GM12801 (cell line): ENCODE results near the gene TXNRD1.

Source experiments
- TF ChIP-seq, protein P1 (sequence below): IDR thresholded peaks from one replicate; pipeline ENCODE4 v1.5.1; 2011; ENCODE audit warnings: control low read depth; ENCODE audit not compliant: insufficient read length; ENCODE audit errors: extremely low read depth

The TXNRD1 gene

DNA sequence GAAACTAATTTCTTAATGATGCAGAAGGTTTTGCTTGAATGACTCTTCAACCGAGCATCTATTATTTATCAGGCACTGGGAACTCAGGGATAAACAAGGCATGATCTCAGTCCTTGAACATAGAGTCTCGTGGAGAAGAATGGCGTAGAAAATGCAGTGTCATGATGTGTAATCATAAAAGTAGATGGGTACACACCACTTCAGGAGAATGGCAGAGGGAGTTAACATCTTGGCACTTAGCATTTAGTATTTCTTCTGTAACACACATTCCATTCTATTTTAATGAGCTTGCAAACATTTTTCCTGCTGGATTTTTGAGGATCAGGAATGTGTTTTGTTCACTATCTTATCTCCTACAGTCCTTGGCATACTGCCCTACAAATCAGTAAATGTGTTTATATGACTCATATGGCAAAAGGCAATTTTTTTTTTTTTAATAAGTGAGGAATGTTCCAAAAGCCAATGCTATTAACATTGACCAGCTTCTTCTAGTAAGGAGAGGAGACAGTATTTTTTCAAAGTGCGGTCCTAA lies 3.8 kb downstream of the TXNRD1 start:
- TF ChIP-seq, protein P1, sequence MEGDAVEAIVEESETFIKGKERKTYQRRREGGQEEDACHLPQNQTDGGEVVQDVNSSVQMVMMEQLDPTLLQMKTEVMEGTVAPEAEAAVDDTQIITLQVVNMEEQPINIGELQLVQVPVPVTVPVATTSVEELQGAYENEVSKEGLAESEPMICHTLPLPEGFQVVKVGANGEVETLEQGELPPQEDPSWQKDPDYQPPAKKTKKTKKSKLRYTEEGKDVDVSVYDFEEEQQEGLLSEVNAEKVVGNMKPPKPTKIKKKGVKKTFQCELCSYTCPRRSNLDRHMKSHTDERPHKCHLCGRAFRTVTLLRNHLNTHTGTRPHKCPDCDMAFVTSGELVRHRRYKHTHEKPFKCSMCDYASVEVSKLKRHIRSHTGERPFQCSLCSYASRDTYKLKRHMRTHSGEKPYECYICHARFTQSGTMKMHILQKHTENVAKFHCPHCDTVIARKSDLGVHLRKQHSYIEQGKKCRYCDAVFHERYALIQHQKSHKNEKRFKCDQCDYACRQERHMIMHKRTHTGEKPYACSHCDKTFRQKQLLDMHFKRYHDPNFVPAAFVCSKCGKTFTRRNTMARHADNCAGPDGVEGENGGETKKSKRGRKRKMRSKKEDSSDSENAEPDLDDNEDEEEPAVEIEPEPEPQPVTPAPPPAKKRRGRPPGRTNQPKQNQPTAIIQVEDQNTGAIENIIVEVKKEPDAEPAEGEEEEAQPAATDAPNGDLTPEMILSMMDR = no peak

DNA sequence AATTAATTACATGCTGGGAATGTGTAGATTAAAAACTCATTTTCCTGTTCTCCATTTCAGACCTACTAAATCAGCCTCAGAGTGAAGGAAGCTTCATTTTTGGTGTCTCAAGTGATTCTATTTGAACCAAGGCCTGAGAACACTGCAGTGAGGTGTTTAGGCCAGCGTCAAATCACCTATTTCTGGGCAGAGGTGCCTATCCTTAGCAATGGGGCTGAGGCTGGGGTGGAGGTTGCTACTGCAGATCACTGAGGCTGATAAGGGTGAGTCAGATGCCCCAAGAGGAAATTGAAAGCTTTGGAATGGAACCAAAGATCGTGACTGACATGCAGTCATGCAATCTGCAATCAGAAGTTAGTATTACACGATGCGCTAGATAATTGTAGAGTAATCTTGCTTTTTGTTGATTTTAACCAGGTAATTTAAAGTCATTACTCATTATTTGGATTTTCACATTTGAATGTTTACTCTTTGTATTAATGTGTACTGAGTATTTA lies 4.4 kb downstream of the TXNRD1 start:
- TF ChIP-seq, protein P1 = no peak

DNA sequence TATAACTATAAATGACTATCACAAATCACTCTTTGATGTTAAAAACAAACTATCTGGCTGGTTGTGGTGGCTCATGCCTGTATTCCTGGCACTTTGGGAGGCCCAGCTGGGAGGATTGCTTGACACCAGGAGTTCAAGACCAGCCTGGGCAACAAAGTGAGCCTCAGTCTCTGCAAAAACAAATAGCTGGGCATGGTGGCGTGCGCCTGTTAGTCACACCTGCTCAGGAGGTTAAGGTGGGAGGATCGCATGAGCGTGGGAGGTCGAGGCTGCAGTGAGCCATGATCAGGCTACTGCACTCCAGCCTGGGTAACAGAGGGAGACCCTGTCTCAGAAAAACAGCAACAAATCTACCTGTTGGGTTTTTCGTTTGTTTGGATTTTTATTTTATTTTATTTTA lies 5.4 kb downstream of the TXNRD1 start:
- TF ChIP-seq, protein P1 = no peak

DNA sequence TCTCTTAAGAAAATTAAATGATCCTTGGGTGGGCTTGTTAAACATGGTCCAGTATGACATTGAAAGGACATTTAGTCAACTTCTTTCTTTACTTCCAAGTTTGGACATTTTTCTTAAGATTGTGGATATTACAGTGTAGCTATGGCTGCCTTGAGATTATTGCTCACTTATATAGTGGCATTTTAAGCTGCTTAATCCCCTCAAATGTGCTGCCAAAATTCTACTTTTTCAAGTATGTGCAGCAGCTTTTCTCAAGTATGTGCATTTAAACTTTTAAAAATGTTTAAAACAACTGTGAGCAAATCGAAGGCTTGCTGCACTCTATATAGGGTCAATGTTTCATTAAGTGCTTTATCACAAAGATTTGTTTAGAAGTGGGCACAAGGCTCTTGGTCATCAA lies 7.4 kb downstream of the TXNRD1 start:
- TF ChIP-seq, protein P1 = no peak

DNA sequence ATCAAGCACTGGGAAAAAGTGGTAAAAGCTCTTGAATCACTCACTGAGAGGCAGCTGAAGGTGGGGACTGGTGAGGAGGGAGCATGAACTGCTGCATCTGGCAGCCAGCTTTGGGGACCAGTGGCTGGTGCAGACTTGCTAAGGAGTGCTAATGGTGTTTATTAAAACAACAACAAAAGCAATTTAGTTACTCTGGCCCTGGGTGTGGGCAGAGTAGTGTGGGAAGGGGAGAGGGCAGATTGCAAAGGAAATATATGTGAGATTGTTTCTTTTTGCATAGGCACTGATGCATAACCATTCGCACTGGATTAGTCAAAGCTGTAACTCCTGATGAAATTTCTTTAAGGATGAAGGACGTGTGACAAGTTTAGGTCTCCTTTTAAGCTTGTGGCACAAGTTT lies 8.1 kb downstream of the TXNRD1 start:
- TF ChIP-seq, protein P1 = no peak

DNA sequence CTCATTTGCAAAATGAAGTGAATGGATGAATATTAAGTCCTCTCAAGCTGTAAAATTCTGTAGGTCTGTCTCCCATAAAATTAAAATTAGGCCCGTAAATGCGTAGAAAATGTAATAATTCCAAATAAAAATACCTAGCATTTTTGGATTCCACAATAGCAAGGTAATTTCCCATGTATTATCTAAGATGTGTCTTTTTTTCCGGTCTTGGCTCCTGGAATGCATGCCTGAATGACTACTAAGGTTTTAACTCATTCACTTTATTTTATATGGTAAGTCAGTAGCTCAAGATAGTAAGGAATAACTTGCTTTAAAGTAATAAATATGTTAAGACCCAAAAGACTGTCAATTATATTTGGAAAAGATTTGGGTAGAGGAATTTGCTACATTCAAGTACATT lies 11.1 kb downstream of the TXNRD1 start:
- TF ChIP-seq, protein P1 = no peak

DNA sequence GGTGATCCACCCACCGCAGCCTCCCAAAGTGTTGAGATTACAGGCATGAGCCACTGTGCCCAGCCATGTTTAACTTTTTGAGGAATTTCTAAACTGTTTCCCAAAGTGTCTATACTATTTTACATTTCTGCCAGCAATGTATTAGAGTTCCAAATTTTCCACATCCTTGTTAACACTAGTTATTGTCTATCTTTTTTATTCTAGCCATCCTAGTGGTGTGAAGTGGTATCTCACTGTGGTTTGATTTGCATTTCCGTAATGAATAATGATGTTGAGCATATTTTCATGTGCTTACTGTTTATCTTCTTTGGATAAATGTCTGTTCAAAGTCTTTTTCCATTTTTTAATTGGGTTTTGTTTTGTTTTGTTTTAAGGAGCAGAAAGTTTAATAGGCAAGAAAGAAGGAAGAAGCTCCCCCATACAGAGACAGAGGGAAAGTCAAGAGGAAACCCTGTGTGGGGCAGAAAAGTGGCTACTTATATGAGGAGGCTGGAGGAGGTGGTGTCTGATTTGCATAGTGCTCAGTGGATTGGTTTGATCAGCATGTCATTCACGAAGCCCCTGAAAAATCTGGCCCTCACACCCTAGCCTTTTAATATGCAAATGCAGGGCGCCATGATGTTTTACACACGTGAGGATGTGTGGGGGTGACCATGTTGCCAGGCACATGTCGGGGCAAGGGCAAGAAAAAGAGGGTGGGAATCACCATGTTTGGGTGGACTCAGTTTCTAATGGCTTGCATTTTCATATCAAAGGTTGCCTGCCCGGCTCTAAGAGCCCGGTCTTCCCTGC lies 14.9 kb downstream of the TXNRD1 start:
- TF ChIP-seq, protein P1 = no peak
